HG03066 (cell line): Measurements from ENCODE around the gene PTTG2.

Experiments
- ATAC-seq: cut with Tn5 transposase; IDR thresholded peaks from one replicate; pipeline ENCODE4 v1.9.1; 2021; ENCODE audit warnings: low read depth; ENCODE audit not compliant: unreplicated experiment

PTTG2 gene

DNA sequence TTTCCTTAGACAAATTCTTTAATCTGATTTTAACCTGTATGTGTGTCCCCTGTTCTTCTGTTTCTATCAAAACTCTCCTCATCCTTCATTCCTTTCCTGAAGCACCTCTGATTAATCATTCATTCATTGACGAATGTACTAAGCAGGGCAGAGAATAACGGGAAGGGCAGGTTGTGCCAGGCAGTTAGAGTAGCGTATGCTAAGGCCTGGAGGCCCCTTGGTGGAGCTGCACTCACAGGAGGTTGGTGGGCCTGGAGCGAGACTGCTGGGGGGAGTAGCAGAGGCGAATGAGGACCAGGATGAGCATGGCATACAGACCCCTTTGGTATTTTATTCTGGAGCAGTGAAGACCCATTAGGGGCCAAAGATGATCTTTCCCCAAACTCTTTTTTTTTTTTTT, 22.5 kb downstream of the PTTG2 start:
- no peak for ATAC-seq

DNA sequence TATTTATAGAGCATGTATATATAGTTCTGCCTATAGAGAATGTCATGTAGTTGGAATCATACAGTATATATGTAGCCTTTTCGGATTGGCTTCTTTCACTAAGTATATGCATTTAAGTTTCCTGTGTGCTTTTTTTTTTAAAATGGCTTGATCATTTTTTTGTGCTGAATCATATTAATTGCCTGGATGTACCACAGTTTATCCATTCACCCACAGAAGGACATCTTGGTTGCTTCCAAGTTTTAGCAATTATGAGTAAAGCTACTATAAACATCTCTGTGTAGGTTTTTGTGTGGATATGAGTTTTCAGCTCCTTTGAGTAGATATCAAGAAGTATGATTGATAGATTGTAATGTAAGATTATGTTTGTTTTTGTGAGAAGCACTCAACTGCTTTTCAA, 23.8 kb downstream of the PTTG2 start:
- ATAC-seq, result no peak

DNA sequence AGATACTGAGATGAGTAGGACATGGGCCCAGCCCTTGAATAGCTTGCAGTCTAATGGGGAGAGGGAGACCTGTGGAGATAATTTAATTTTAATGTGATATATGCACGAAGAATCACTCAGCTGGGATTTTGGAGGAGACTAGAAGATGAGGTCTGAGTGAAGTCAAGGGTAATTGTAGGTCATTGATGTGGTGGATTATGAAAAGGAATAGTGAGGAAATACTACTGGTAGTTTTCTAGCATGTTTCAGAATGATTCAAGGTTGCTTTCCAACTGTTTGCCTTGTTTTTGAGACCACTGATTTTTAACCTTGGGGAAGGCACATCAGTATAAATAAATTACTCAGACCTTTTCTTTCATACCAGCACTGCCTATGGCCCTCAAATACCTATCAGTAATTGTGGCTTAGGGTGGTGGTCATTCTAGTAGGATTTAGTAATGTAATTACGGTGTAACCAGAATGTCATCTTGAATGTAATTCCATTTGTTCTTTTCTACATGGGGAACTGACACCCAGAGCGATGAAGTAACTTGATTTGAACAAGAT, 25.6 kb downstream of the PTTG2 start:
- no peak for ATAC-seq

DNA sequence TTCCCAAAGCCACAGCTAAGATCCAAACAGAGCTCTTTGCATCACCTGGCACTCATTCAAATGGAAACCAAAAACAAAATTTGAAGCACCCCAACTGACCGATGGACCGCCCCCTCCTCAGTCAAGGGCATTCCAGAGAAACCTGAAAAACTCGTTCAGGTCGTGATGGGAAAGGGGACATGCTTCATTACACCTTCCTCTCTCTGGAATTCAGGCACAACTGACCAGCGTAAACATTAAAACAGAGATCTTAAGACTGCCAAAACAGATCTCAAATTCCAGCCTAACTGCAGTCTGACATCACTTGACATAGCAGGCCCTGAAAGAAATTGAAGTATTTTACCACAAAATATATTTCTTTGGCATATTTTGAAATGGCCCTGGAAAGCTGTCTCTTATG, 28.5 kb downstream of the PTTG2 start:
- ATAC-seq, result no peak

DNA sequence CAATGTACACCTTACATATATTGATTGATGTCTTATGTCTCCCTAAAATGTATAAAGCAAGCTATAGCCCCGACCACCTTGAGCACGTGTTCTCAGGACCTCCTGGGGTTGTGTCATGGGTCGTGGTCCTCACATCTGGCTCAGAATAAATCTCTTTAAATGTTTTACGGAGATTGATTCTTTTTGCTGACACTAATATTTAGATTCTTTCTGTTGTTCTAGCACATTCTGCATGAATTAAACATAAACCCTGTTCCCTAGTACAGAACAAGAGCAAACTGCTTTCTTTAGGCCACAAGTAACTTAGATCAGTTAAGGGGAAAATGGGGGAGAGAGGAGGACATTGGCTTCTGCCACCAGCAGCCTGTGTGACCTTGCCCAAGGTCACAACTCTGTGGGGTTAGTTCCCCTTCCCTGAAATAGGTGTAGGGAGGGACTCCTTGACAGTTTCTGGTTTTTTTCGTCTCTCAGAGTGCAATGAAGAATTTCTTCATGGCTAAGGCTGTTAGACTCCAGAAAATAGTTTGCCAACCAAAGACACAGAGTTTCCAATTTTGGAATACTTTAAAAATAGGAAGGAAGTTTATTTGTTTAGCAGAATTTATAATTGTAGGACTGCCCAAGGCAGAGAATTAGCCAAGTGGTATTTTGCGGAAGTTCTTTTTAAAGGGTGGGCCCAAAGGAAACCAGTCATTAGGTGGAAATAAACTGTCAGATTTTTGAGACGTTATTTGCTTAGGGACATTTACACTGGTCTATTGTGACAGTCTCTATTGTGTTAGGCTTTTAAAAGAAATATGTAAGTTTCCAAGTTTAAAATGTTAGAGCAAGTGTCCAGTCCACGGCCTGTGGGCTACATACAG, 29.4 kb downstream of the PTTG2 start:
- no peak for ATAC-seq

DNA sequence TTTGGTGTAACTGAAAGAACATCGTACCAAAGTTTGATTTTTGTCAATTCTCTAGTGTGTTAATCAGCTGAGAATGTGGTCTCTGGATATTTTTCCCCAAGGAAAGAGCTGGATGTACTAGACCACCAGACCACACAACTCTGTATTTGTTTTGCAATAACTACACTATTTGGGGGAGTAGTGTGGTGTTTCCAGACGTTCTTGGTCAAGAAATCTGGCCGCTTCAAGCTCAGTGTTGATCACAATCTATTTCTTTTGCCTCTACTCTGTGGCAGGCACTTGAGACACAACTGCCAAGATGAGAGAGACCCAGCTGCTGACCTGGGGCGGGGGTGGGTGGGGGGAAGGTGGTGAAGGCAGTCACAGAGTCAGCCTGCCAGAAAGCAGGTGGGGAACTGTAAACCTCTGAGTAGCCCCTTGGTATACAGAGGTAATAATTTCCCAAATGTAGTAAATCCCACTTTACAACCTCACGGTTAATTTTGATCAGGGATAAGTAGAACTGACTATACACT, 30.6 kb downstream of the PTTG2 start:
- no peak for ATAC-seq

DNA sequence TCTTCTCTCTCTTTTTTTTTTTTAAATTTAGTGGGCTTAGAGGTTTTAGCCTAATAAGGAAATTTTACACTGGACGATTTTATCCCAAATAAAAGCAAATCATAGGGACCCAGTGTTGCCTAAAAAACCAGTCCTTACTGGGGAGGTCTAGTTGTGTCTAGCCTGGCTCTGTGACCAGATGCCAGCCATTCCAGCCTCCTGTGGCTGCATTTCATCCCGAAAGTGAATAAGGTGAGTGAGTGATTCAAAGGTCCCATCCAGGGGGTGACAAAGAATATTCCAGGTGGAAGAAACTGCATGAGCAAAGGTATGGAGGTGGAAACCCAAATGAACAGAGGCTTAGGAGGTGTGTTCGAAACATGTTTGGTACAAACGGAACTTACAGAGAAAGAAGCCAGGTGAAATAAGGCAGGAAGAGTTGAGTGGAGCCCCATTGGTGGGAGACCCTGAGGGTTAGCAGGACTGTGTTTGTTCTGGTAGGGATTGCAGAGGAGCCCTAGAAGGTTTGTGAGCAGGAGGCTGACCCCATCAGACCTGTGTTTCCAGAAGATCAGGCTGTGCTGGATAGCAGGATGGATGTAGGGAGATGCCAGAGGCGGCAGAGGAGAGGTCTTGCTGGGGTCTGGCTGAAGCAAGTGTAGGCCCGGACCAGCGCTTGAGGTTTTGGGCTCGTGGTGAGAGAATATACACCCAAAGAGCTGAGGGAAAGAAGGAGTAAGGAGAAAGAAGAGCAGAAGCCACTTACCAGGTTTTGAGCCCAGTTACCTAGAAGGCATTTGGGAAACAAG, 31.6 kb downstream of the PTTG2 start:
- no peak for ATAC-seq

DNA sequence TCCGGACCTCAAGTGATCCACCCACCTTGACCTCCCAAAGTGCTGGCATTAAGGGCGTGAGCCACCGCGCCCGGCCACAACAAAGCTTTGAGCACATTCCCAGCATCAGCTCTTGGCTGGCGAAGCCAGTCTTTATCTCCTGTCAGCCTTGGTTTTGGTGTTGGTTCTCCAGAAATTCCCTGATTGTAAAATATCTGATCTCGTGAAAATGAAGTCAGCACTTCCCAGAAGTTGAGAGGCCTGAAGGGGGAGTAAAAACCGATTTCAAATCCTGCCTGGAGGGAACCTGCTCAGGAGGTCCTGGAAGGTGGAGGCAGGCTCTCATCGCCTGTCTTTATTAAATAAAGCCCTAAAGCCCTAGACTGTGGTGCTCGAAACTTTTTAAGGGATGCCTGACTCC, 33.6 kb downstream of the PTTG2 start:
- no peak for ATAC-seq

DNA sequence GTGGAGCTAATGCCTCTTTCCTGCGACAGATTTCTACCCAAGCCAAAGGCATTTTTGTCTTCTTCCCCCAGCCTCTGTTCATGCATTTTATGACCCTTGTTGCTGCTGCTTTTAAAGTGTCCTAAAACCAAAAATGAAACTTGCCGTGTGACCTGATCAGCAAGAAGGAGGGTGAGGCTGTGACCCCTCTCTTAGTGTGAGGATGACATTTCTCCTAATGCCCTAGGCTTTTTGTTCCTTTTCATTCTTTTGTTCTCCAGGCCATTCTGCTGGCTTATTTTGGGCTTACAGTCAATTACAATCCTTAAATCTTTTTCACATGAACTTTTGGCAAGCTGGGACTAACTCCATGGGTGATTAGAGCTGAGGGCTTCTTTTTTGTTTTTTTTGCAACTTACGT, 34.4 kb downstream of the PTTG2 start:
- ATAC-seq, result peak; percentile 74

DNA sequence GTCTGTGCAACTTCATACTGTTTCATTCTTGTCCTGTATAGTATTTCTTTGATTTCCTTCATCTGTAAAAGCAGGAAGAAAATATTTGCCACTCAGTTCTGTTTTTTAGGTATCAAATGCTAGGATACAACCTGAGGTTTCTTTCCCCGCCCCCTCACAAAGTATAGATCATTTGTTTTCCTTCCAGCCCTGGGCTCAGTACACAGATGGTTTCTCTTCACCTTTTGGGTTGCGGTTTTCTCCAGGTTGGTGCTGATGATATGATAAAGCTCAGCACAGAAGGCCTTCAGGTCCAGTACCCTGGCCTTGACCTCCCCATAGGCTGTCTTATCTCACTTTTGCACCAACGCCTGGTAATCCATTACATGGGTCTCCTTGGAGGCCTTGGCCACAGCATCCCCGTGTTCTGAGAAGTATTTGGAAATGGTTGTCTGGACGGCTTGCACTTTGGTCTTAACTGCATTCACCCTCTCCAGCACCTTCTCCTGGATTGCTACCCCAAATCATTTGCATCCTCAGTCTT, 35.2 kb downstream of the PTTG2 start:
- ATAC-seq, result no peak

DNA sequence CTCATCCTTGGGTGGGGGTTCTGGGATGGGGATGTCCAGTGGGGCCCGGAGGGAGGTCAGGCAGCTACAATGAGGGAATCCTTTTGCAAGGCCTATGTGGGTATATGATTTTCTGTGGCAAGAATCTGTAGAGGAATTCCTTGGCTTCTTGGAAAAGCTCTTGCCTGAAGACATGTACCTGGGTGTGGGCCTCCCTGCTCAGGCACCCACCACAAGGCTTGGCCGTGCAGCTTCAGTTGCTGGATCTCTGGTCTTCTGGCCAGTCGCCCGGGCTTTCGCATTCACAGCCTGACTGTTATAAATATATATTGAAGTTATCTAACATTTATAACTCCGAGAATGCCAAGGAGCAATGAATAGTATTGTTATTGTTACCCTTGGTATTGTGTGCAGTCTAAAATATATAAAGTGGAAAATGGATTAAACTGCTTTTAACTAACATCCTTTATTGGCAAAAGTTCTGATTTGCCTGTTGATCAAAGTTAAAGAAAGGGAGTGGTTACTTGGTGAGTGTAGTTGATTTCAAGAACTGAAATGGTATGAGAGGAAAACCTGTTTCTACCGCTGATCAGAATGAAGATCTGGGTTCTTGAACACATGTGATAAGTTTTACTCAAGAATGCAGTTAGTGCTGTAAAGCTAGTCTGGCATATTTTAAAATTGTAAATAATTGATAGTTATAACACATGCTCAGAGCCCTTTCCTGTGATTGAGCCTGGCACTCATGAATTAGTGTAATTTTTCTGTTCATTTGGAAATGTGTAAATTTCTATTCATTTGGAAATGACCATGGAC, 36.0 kb downstream of the PTTG2 start:
- no peak for ATAC-seq

DNA sequence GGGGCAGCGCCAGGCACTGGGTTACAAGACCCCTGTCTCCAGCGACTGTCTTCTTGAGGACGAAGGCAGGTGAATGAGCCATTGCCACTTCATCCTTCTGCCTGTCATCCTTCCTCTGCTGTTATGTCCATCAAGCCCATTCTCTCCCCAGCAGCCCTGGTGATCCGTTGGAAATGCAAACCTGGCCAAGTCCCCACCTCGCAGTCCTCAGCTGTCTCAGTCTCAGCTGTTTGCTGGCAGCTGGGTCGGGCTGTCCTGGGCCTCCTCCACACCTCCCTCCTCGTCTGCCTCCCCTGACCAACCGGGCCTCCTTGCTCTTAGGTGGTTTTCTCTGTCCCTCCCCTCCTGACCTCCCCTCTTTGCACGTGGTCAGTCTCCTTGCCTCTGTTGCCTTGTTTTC, 38.0 kb downstream of the PTTG2 start:
- no peak for ATAC-seq

DNA sequence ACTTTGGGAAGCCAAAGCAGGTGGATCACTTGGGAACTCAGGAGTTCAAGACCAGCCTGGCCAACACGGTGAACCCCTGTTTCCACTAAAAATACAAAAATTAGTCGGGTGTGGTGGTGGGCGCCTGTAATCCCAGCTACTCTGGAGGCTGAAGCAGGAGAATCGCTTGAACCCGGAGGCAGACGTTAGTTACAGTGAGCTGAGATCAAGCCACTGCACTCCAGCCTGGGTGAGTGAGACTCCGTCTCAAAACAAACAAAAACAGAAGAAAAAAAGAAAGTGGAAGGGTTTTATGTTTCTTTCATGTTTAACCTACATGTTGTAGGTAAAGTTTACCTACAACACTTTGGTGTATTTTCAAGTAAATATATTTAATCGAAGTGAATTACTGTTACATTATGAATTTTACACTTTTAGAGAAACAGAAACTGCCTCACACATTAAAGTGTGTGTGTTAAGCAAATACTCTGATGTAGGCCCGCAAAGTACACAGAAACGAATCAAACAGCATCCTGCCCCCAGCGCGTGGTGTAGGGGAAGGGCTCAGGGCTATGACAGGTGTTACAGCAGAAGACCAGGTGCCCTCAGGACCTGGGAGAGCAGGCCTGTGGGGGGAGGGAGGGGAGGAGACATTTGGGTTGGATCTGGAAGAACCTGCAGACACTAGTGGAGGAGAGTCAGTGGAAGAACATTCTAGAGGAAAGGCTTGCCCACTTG, 39.0 kb downstream of the PTTG2 start:
- no peak for ATAC-seq

DNA sequence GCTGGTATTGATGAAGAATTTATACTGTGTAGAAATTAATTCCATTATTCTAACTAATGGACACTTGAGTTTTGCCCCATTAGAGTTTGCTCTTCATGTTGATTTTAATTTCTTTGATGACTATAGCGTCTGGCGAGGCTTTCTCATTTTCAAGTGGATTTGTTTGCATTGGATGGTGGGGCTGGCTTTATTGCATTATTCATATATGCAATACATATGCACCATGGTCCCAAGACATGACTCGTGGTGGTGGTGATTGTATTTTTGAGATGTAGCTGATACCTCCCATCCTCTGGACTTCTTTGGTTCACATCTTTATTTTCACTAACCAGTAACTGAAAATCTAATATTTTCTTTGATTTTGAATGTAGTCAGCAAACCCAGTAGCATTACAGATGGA, 39.8 kb downstream of the PTTG2 start:
- no peak for ATAC-seq

DNA sequence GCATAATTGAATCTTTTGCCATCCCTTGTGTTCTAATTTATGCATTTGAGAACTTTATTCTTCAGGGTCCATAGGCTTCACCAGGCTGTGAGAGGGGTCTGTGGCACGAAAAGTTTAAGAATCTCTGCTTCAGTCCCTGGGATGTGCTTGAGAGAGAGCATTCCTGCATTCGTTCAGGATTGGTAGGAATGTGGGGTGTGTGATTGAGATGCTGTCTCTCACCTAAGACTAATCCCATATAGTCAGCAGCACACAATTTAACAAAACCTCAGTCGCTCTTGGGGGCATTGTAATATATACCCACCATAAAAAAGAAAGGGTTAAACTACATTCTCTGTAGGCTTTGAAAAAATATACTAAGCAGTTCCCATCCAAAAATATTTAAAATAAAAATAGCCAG, 41.7 kb downstream of the PTTG2 start:
- no peak for ATAC-seq

DNA sequence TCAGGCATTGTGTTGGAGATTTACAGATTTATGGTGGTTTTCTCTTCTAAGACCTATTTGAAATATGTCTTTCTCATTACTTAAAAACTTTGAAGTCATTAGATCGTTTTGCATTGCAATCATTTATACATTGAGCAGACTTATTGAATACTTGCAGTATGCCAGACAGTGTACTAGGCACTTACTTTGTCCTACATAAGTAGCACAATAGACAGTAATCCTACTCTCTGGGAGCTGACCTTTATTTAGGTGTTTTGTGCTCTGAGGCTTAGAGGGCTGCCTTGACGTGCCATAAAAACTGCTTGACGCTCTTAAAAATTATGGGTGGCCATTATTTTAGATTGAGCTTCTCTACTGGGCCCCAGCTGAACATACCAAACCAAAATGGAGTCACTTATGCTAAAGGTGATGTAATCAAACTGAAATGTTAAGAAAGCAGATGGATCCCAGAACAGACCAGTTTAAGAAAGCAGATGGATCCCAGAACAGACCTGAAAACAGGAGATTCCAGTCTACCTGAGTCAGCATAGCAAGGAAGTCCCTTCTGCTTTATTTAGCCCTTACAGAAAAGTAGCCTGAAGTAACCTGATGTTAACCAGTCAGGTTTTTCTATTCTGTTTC, 42.4 kb downstream of the PTTG2 start:
- ATAC-seq, result no peak

DNA sequence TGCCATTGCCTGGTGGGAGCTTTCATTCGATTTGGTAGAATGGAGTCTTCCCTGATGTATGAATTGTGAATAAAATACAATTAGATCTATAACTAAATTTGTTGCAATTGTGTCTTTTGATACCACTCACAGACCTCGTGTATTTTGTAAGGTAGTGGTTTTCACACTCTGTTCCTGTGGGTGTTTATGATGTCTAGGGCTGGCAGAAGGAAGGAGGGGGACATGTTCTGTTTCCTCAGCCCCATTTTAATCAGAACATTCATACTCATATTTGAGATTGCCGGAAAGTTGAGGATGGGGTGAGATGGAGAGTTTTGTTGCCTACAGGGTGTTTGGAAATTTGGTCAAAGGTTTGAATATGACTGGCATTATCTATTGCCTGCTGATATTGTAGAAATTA, 42.9 kb downstream of the PTTG2 start:
- ATAC-seq, result no peak

DNA sequence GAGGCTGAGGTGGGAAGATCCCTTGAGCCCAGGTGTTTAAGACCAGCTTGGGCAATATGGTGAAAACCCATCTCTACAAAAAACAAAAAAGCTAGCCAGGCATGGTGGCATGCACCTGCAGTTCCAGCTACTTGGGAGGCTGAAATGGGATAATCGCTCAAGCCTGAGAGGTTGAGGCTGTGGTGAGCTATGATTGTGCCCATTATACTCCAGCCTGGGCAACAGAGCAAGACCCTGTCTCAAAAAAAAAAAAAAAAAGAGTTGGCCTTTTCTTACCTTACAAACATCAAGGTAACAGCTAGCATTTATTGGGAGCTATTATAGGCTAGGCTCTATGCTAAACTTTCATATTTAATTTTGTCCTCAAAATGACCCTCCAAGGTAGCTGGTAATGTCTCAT, 43.4 kb downstream of the PTTG2 start:
- ATAC-seq, result no peak

DNA sequence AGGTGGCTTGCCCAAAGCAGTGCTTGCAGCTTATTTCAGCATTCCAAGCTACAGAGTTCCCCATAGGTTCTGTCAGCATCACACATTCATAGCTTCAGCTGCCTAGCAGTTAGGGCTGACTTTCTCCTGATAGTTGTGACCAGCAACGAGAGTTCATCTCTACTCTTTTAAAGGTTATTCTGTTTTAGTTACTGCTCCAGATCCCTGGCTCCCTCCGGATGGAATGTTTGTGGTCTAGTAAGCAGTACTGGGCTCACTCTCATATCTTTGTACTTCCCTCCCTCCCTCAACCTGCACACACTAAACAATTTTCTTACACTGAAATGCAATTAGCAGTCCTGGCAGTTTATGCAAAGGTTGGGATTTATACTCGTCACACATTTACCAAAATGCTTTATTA, 43.9 kb downstream of the PTTG2 start:
- no peak for ATAC-seq
